DLD1 (cell line): ENCODE data around the gene KRTAP10-4.
"Not testable (repeated sequence)": the region's sequence is repeated elsewhere in the genome, so short reads cannot be mapped to it uniquely, and the experiment has no call there.

ENCODE experiments used
- in situ Hi-C: cut with HindIII; loops from 2 replicates; pipeline ENCODE4 v1.10.0; 2017; ENCODE audit warnings: low sequenced_read_pairs

Gene KRTAP10-4

GRCh38 chr21:44533891-44534627 is 39.5 kb upstream of the KRTAP10-4 start:
- in situ Hi-C loops, result no loop called here

- in situ Hi-C loops, result no loop called here
These were observed 38.8 kb upstream of the KRTAP10-4 start for GRCh38 chr21:44534688-44535087.

GRCh38 chr21:44535963-44536362 is 37.6 kb upstream of the KRTAP10-4 start:
- in situ Hi-C loops, result no loop called here

- in situ Hi-C loops, result no loop called here
These were observed 35.3 kb upstream of the KRTAP10-4 start for GRCh38 chr21:44537930-44538911.

- in situ Hi-C loops, result no loop called here
These were observed 34.5 kb upstream of the KRTAP10-4 start for GRCh38 chr21:44539046-44539445.

- in situ Hi-C loops, result no loop called here
These were observed 33.4 kb upstream of the KRTAP10-4 start, which contains the start of gene KRTAP10-1 for GRCh38 chr21:44539991-44540666. TSS of gene KRTAP10-1 (minus strand) at chr21:44540195. CDS start at chr21:44540150, 45 bp downstream.

- in situ Hi-C loops, result no loop called here
These were observed 32.7 kb upstream of the KRTAP10-4 start for GRCh38 chr21:44540741-44541288.

- in situ Hi-C loops, result no loop called here
These were observed 30.8 kb upstream of the KRTAP10-4 start for GRCh38 chr21:44542716-44543115.

GRCh38 chr21:44544566-44544965 is 29.0 kb upstream of the KRTAP10-4 start:
- in situ Hi-C loops, result no loop called here

GRCh38 chr21:44547656-44548331 is 25.7 kb upstream of the KRTAP10-4 start:
- in situ Hi-C loops, result no loop called here

- in situ Hi-C loops, result no loop called here
These were observed 25.1 kb upstream of the KRTAP10-4 start for GRCh38 chr21:44548381-44548780.

- in situ Hi-C loops, result no loop called here
These were observed 24.6 kb upstream of the KRTAP10-4 start for GRCh38 chr21:44548922-44549321.

GRCh38 chr21:44549525-44550211 is 23.9 kb upstream of the KRTAP10-4 start:
- in situ Hi-C loops, result no loop called here

GRCh38 chr21:44550285-44550684 is 23.2 kb upstream of the KRTAP10-4 start:
- in situ Hi-C loops, result not testable (repeated sequence)

GRCh38 chr21:44550807-44551206 is 22.7 kb upstream of the KRTAP10-4 start:
- in situ Hi-C loops, result no loop called here

GRCh38 chr21:44551340-44551961 is 22.1 kb upstream of the KRTAP10-4 start, which contains the start of gene KRTAP10-2:
TSS of gene KRTAP10-2 (minus strand) at chr21:44551505. CDS start at chr21:44551458, 47 bp downstream.
- in situ Hi-C loops, result no loop called here

- in situ Hi-C loops, result no loop called here
These were observed 21.4 kb upstream of the KRTAP10-4 start for GRCh38 chr21:44552136-44552535.

GRCh38 chr21:44552681-44553080 is 20.8 kb upstream of the KRTAP10-4 start:
- in situ Hi-C loops, result no loop called here
